ENCODE measurements around the gene FARSA.
"Not testable (repeated sequence)": the region's sequence is repeated elsewhere in the genome, so short reads cannot be mapped to it uniquely, and the experiment has no call there.

The FARSA gene

DNA sequence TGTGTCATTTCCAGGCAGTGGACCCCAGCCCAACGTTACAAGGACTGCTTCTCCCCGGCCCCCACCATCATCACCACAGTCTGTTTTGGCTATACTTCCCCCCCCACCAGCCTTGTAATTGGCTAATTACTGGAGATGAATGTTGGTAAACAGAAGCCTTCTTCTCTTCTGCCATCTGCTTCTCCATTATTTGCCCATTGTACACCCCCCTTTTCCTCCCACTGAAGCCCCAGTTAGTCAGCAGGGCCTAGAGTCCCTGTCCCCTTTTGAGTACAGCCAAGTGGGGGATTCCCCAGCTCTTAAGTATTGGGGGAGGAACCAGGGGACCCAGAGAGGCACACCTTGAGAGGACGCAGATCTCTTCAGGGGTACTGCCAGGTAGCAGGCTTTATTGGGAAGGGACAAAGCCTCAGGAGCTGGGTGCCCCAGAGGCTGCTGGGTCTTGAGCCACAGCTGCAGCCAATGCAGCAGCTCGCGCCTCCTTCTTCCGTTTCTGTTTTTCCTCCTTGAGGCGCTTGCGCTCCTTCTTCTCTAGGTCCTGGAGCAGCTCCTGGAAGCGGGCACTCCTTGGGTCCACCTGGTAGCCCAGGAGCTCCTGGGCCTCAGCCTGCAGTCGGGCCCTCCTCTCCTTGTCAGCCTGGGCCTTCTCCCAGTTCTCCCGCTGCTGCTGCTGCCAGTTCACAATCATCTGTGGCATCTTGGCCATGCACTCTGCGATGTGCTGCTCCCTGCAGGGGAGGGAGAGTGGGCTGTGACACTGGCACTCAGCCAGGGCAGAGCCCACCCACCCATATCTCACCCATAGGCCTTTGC, 20.5 kb upstream of the FARSA start:
- peak in 1 of 2 donors; percentile 15 for ATAC-seq

- ATAC-seq: no peak
Observed at GRCh38 chr19:12953138-12953798, 19.8 kb upstream of the FARSA start.

DNA sequence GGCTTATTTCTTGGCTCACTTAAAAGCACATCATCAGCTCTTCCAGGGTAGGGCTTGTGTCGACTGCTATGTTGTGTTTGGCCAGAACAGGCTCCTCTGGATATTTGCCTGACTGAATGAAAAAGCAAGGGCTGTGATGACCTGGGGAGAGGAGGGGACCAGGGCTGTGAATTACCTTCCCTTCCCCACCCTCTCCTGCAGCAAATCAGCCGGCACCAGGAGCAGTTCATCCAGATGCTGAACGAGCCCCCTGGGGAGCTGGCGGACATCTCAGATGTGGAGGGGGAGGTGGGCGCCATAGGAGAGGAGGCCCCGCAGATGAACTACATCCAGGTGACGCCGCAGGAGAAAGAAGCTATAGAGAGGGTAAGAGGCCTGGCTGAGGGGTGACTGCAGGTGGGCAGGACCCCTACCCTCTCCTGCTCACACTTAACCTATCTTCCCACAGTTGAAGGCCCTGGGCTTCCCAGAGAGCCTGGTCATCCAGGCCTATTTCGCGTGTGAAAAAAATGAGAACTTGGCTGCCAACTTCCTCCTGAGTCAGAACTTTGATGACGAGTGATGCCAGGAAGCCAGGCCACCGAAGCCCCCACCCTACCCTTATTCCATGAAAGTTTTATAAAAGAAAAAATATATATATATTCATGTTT, 19.1 kb upstream of the FARSA start:
- ATAC-seq: no peak

- not testable (repeated sequence) for ATAC-seq
Observed at GRCh38 chr19:12952050-12952449, 18.5 kb upstream of the FARSA start.

DNA sequence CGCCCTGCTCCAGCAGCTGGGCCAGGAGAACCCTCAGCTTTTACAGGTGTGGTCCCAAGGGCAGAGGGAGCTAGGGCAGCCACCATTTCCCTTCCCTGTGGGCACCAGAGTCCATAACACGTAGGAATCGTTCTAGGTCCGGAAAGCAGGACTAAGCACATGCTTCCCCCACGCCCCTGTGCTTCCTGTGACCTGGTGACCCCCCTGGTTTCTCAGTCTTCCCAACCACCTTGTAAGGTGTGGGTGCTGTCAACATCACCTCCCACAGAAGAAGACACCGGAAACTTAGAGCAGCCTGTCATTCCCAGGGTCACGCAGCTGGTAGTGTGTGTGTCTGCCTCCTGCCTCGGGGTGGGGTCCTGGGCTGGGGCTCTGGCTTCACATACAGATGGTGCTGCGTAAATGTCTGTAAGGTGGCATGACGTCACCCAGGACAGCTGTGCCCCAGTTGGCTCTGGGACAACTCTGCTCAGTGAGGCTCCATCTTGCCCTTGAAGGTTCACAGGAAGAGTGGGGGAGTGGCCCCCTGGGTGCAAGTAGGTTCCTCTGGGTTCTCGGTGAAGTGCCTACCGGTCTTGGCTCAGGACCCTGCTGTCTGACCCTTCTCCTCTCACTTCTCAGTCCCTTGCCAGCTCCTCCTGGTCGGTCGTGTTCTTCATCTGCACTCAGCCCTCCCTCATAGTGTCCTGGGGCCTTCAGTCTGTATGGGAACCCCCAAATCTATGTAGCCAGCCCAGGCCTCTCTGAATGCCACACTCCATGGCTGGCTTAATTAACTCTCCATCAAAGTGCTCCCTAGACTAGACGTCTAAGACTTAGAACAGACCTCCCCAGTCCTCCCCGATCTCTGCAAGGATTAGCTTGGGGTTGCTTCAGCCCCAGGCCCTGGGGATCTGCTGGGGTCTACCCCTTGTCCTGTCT, 16.1 kb upstream of the FARSA start:
- no peak for ATAC-seq

DNA sequence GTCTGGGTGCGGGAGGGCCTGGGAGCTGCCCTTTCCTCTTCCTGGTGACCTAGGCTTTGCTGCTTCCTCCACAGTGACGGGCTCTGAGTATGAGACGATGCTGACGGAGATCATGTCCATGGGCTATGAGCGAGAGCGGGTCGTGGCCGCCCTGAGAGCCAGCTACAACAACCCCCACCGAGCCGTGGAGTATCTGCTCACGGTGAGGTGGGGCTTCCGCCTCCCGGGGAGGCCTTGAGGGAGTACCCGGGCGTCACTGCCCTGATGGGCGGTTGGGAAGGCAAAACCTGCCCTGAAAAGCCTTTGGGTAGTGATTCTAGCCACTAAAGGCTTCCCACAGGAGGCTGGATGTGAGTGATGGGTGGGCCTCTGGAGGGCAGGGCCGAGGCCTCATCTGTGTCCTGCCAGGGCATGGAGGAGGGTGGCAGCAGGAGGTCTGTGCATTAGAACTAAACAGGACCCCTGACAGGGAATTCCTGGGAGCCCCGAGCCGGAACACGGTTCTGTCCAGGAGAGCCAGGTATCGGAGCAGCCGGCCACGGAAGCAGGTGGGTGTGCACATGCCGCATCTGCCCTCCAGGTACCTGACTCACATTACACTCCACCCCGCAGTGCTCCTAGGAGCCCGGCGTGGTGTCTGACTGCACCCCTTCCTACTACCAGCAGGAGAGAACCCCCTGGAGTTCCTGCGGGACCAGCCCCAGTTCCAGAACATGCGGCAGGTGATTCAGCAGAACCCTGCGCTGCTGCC, 15.3 kb upstream of the FARSA start:
- no peak for ATAC-seq

GRCh38 chr19:12947702-12948611, 14.4 kb upstream of the FARSA start:
- ATAC-seq: no peak

- no peak for ATAC-seq
Observed at GRCh38 chr19:12946731-12947496, 13.4 kb upstream of the FARSA start.

- peak; percentile 64 to 71 for ATAC-seq
Observed at GRCh38 chr19:12946092-12946721, 12.7 kb upstream of the FARSA start.

GRCh38 chr19:12945479-12946091, 12.1 kb upstream of the FARSA start, which contains the start of gene RAD23A:
Gene RAD23A, plus strand, starts transcription at chr19:12945862. Its CDS starts 87 bp downstream, at chr19:12945949.
- peak; percentile 74 to 80 for ATAC-seq

- no peak for ATAC-seq
Observed at GRCh38 chr19:12944104-12944674, 10.7 kb upstream of the FARSA start.

DNA sequence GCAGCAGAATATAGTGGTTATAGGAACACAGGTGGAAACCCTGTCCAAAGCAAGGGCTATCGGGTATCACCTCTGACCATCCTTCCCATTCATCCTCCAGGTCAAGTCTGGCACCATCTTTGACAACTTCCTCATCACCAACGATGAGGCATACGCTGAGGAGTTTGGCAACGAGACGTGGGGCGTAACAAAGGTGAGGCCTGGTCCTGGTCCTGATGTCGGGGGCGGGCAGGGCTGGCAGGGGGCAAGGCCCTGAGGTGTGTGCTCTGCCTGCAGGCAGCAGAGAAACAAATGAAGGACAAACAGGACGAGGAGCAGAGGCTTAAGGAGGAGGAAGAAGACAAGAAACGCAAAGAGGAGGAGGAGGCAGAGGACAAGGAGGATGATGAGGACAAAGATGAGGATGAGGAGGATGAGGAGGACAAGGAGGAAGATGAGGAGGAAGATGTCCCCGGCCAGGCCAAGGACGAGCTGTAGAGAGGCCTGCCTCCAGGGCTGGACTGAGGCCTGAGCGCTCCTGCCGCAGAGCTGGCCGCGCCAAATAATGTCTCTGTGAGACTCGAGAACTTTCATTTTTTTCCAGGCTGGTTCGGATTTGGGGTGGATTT, 10.0 kb upstream of the FARSA start:
- no peak for ATAC-seq

DNA sequence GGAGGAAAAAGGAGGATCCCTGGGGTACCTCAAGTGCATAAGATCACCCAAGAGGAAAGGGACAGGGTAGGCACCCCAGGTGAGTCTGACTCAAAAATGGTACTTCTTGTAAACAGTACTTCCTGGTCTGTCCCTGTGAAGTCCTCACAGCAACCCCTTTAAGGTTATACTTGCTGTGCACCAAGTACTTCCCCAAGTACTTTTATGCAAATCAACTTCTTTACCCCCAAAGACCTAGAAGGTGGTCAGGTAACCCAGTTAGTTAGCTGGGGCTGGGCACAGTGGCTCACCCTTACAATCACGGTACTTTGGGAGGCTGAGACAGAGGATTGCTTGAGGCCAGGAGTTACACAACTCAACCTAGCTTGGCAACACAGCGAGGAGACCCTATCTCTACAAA, 7.4 kb upstream of the FARSA start:
- ATAC-seq: no peak

GRCh38 chr19:12939975-12940423, 6.5 kb upstream of the FARSA start:
- no peak for ATAC-seq

- ATAC-seq: peak; percentile 2 to 7
Observed at GRCh38 chr19:12938779-12939601, 5.5 kb upstream of the FARSA start.

GRCh38 chr19:12937927-12938778, 4.6 kb upstream of the FARSA start, which contains the start of gene CALR:
Gene CALR, plus strand, starts transcription at chr19:12938609. Its CDS starts 71 bp downstream, at chr19:12938680.
- peak; percentile 89 to 92 for ATAC-seq
